ENCODE data around the gene NOD2. TPM values are rescaled to one million over a fixed set of nuclear protein-coding genes. Genes with fewer than 3 reads are reported as not detected.

The NOD2 gene
- total RNA-seq, 2 experiments from 2014 or later, result 20.8 to 24.1 TPM

- Mint-ChIP-seq H3K36me3 (ENCODE audit: low read depth) (peaks cover 13% of the 10 kb centered on the region), H3K27me3 (no peaks in the 10 kb centered on the region), H3K4me1 (peaks cover 33% of the 10 kb centered on the region), H3K27ac (no peak overlapping the region), H3K9me3 (peaks cover 5% of the 10 kb centered on the region), H3K4me3 (no peak overlapping the region)
- ChIA-PET POLR2A (interaction anchor here (0.8 to 1.3 kb wide), 2 partner anchors 23 to 637 kb away, joined by 3 to 5 read pairs; partner anchors contain the start of gene CNEP1R1), CTCF (interaction anchor here (1.1 to 17.4 kb wide), 6 partner anchors 9 to 637 kb away, joined by 3 to 288 read pairs (median 4); partner anchors contain the start of genes CNEP1R1 and SNX20)
- no peak for DNase-seq
These were observed 31.0 kb upstream of the NOD2 start for GRCh38 chr16:50662306-50662940.

DNA sequence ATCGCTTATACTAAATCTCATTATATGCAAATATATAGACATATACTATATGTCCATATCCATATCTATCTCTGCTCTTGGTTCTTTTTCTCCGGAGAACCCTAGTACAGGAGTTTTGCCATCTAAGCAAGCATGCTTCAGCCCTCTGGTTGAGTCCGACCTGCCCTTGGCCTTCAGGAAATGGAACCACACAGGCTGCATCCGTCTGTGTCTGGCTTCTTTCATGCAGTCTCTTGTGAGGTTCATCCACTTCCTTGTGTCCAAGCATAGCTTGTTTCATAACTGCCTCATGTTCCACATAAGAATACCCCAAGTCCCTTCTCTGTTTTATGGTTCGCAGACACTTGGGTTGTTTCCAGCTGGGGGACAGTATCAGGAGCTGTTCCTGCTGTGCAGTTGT lies 29.1 kb upstream of the NOD2 start:
- DNase-seq, result no peak
- peak overlapping the region; percentile 94 for H3K27ac Mint-ChIP-seq
- H3K4me1 Mint-ChIP-seq, result peaks cover 47% of the 10 kb centered on the region
- POLR2A ChIA-PET, result interaction anchor here (1.3 to 12.4 kb wide), 5 partner anchors 9 to 639 kb away, joined by 3 to 180 read pairs (median 5); partner anchors contain the start of genes CNEP1R1, CYLD and SNX20
- peaks cover 5% of the 10 kb centered on the region for H3K9me3 Mint-ChIP-seq
- CTCF ChIA-PET, result interaction anchor here (0.6 to 17.4 kb wide), 12 partner anchors 16 to 810 kb away, joined by 3 to 288 read pairs (median 8); partner anchors contain the start of genes CNEP1R1 and SNX20
- no peak overlapping the region for H3K4me3 Mint-ChIP-seq
- H3K36me3 Mint-ChIP-seq (ENCODE audit: low read depth), result peaks cover 29% of the 10 kb centered on the region
- H3K27me3 Mint-ChIP-seq, result no peaks in the 10 kb centered on the region

- POLR2A ChIA-PET, result interaction anchor here (1.2 to 12.4 kb wide), 12 partner anchors 8 to 640 kb away, joined by 3 to 180 read pairs (median 6); partner anchors contain the start of genes CNEP1R1, CYLD and SNX20
- H3K27ac Mint-ChIP-seq, result peak overlapping the region; percentile 94
- H3K36me3 Mint-ChIP-seq (ENCODE audit: low read depth), result peaks cover 37% of the 10 kb centered on the region
These were observed 28.1 kb upstream of the NOD2 start for GRCh38 chr16:50665128-50665878.

GRCh38 chr16:50666658-50667496 lies 26.5 kb upstream of the NOD2 start:
- Mint-ChIP-seq H3K9me3 (peaks cover 10% of the 10 kb centered on the region), H3K4me1 (peaks cover 55% of the 10 kb centered on the region), H3K4me3 (peak overlapping the region; percentile 57), H3K36me3 (ENCODE audit: low read depth) (peaks cover 53% of the 10 kb centered on the region), H3K27ac (peak overlapping the region; percentile 94), H3K27me3 (no peaks in the 10 kb centered on the region)
- peak; percentile 65 for DNase-seq
- POLR2A ChIA-PET, result interaction anchor here (0.8 to 12.4 kb wide), 20 partner anchors 13 to 642 kb away, joined by 3 to 180 read pairs (median 4); partner anchors contain the start of genes CNEP1R1, CYLD and SNX20
- CTCF ChIA-PET, result interaction anchor here (0.6 to 17.4 kb wide), 42 partner anchors 13 to 642 kb away, joined by 3 to 288 read pairs (median 8); partner anchors contain the start of genes BRD7, CNEP1R1, CYLD and HEATR3

More at GRCh38 chr16:50665128-50665878, 28.1 kb upstream of the NOD2 start:
- CTCF ChIA-PET, result interaction anchor here (0.6 to 17.4 kb wide), 68 partner anchors 11 to 645 kb away, joined by 3 to 288 read pairs (median 5); partner anchors contain the start of genes BRD7, CNEP1R1, CYLD and HEATR3
- peak overlapping the region; percentile 57 for H3K4me3 Mint-ChIP-seq
- peak; percentile 88 for DNase-seq
- peaks cover 47% of the 10 kb centered on the region for H3K4me1 Mint-ChIP-seq
- no peaks in the 10 kb centered on the region for H3K27me3 Mint-ChIP-seq
- H3K9me3 Mint-ChIP-seq, result peaks cover 5% of the 10 kb centered on the region

GRCh38 chr16:50667497-50668367 lies 25.7 kb upstream of the NOD2 start:
- H3K4me3 Mint-ChIP-seq, result peak overlapping the region; percentile 57
- H3K4me1 Mint-ChIP-seq, result peaks cover 56% of the 10 kb centered on the region
- ChIA-PET CTCF (interaction anchor here (0.8 to 17.4 kb wide), 36 partner anchors 13 to 643 kb away, joined by 3 to 288 read pairs (median 8); partner anchors contain the start of genes BRD7, CNEP1R1, CYLD and HEATR3), POLR2A (interaction anchor here (0.8 to 12.4 kb wide), 18 partner anchors 13 to 643 kb away, joined by 3 to 180 read pairs (median 4); partner anchors contain the start of genes CNEP1R1, CYLD and SNX20)
- no peak for DNase-seq
- no peaks in the 10 kb centered on the region for H3K27me3 Mint-ChIP-seq
- H3K9me3 Mint-ChIP-seq, result peaks cover 14% of the 10 kb centered on the region
- peaks cover 61% of the 10 kb centered on the region for H3K36me3 Mint-ChIP-seq (ENCODE audit: low read depth)
- H3K27ac Mint-ChIP-seq, result peak overlapping the region; percentile 94

DNA sequence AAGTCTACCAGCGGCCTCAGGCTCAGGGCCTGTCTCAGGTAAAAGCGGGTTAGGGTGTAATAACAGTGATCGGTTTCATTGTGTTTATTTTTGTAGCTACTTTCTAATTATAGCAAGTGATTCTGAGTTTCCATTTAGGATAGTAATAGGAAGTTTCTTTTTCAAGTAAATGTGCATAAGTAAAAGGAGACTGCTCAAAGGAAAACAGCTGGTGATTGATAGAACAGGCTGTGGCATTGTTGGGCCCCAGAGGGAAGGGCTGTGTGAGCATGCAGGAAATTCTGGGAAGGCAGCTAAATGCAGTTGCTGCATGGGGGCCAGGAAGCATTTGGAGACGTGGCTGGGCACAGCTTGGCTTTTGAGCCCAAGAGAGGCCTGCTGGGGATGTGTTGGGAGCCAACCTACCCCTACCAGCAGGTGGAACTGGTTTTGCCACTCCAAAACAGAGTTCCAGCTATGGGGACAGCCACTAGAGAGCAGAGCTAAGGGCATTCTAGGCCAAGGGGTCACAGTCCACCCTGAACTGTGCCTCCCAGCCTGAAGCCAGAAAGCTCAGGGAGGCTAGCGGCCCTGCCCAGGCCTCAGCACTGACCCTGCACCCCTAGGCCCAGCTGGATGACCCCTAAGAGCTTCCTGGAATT lies 24.9 kb upstream of the NOD2 start:
- H3K4me1 Mint-ChIP-seq, result peaks cover 56% of the 10 kb centered on the region
- ChIA-PET CTCF (interaction anchor here (1.0 to 17.4 kb wide), 19 partner anchors 12 to 643 kb away, joined by 3 to 288 read pairs (median 9); partner anchors contain the start of genes CNEP1R1, CYLD, HEATR3 and SNX20), POLR2A (interaction anchor here (1.1 to 12.4 kb wide), 4 partner anchors 12 to 94 kb away, joined by 4 to 180 read pairs (median 88); partner anchors contain the start of genes CYLD and SNX20)
- DNase-seq, result no peak
- peaks cover 68% of the 10 kb centered on the region for H3K36me3 Mint-ChIP-seq (ENCODE audit: low read depth)
- no peaks in the 10 kb centered on the region for H3K27me3 Mint-ChIP-seq
- no peak overlapping the region for H3K4me3 Mint-ChIP-seq
- H3K27ac Mint-ChIP-seq, result peak overlapping the region; percentile 94
- peaks cover 16% of the 10 kb centered on the region for H3K9me3 Mint-ChIP-seq

- no peak for DNase-seq
- CTCF ChIA-PET, result interaction anchor here (0.7 to 17.4 kb wide), 6 partner anchors 11 to 315 kb away, joined by 3 to 288 read pairs (median 124); partner anchors contain the start of genes CYLD and SNX20
- no peak overlapping the region for H3K27ac Mint-ChIP-seq
- POLR2A ChIA-PET, result interaction anchor here (1.0 to 12.4 kb wide), 4 partner anchors 11 to 76 kb away, joined by 3 to 180 read pairs (median 74); partner anchors contain the start of genes CYLD and SNX20
- H3K36me3 Mint-ChIP-seq (ENCODE audit: low read depth), result peaks cover 70% of the 10 kb centered on the region
- H3K4me1 Mint-ChIP-seq, result peaks cover 52% of the 10 kb centered on the region
- no peak overlapping the region for H3K4me3 Mint-ChIP-seq
- H3K9me3 Mint-ChIP-seq, result peaks cover 19% of the 10 kb centered on the region
- no peaks in the 10 kb centered on the region for H3K27me3 Mint-ChIP-seq
These were observed 23.7 kb upstream of the NOD2 start for GRCh38 chr16:50669741-50670140.

- Mint-ChIP-seq H3K36me3 (ENCODE audit: low read depth) (peaks cover 77% of the 10 kb centered on the region), H3K9me3 (peaks cover 22% of the 10 kb centered on the region), H3K4me3 (no peak overlapping the region), H3K4me1 (peaks cover 47% of the 10 kb centered on the region), H3K27me3 (no peaks in the 10 kb centered on the region), H3K27ac (no peak overlapping the region)
- ChIA-PET CTCF (interaction anchor here (1.3 to 17.4 kb wide), 4 partner anchors 10 to 134 kb away, joined by 5 to 288 read pairs (median 253); partner anchors contain the start of genes CYLD and SNX20), POLR2A (interaction anchor here (2.5 to 12.4 kb wide), 3 partner anchors 10 to 75 kb away, joined by 26 to 180 read pairs (median 144); partner anchors contain the start of genes CYLD and SNX20)
- no peak for DNase-seq
These were observed 22.9 kb upstream of the NOD2 start for GRCh38 chr16:50670476-50670875.

GRCh38 chr16:50671644-50672260 lies 21.7 kb upstream of the NOD2 start:
- POLR2A ChIA-PET, result interaction anchor here (0.7 to 12.4 kb wide), 7 partner anchors 9 to 135 kb away, joined by 3 to 180 read pairs (median 3); partner anchors contain the start of genes CYLD and SNX20
- Mint-ChIP-seq H3K4me3 (no peak overlapping the region), H3K36me3 (ENCODE audit: low read depth) (peaks cover 89% of the 10 kb centered on the region), H3K4me1 (peaks cover 47% of the 10 kb centered on the region), H3K27ac (peak overlapping the region; percentile 23), H3K27me3 (no peaks in the 10 kb centered on the region), H3K9me3 (peaks cover 22% of the 10 kb centered on the region)
- CTCF ChIA-PET, result interaction anchor here (0.7 to 17.4 kb wide), 9 partner anchors 9 to 604 kb away, joined by 3 to 288 read pairs (median 4); partner anchors contain the start of genes CYLD and SNX20
- peak; percentile 70 for DNase-seq

All from activated CD4-positive, alpha-beta memory T cell treated with anti-CD3 and anti-CD28 coated beads, Interleukin-2, amount 10 ng/mL, durations not matched to agents 7 days and 5 days (primary cell).